HG02610 (cell line): ENCODE results near the gene SAA2.
"Not testable (repeated sequence)": the region's sequence is repeated elsewhere in the genome, so short reads cannot be mapped to it uniquely, and the experiment has no call there.

Source experiments
- ATAC-seq: cut with Tn5 transposase; IDR thresholded peaks from one replicate; pipeline ENCODE4 v1.9.1; 2021; ENCODE audit warnings: mild to moderate bottlenecking, moderate library complexity; ENCODE audit not compliant: unreplicated experiment

SAA2 gene

DNA sequence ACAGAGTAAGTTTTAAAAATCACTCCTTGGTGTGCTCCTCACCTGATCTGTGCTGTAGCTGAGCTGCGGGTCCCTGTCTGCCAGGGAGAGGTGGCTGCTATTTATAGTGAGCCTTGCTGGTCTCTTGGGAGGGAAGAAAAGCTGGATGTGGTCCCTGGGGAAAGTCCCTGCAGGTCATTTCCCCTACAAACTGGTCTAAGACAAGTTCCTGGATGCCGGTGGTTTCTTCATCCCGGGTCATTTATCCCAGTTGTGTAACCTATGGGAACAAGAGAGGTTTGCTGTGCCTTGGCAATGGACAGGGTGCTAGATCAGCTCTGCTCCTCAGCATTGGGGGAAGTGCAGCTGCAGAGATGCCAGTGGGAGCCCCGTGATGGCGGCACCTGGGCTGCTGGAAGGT is at the start of gene SAA2:
SAA2 (minus strand) TSS at position 108 of the 400 bp plus-strand sequence. CDS start 657 bp downstream, outside the sequence.
- no peak for ATAC-seq

- no peak for ATAC-seq
These were observed 46.8 kb upstream of the SAA2 start for GRCh38 chr11:18295316-18295715.

DNA sequence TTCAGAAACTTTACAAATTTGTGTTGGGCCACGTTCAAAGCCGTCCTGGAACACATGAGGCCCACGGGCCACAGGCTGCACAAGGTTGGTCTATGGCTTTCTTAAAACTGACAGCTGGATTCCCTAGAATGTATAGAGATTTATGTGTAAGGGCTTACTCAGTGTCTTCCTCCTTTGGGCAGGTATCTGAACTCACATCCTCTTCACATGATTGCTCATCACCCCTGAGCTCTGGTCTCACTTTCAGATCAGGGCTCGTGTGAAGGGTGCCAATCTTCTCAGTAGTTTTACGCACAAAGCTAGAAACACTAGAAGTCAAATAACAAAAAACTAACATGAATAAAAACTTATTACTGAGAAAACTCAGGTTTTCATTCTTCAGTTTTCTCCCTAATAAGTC is 46.4 kb upstream of the SAA2 start:
- peak; percentile 80 for ATAC-seq

- no peak for ATAC-seq
These were observed 40.4 kb upstream of the SAA2 start for GRCh38 chr11:18288911-18289310.

DNA sequence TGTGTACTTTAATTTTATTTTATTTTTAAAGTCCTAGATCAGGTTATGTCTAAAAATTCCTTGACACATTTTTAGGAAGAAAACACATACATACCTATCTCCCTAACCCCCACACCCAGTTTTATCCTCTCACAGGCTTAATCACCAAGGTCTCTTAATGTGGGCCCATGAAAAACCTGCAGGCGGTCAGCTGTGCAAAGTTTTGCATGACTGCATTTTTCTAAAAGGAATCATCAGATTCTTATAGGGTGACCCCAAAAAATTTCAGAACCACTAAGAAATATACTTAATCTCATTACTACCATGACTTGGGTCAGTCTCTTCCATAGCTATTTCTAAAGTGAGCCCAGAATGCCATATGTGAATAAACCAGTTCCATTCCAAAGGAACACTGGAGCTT is 37.4 kb upstream of the SAA2 start:
- no peak for ATAC-seq

GRCh38 chr11:18282626-18283025 is 34.2 kb upstream of the SAA2 start:
- no peak for ATAC-seq

GRCh38 chr11:18280438-18281045 is 32.1 kb upstream of the SAA2 start:
- peak; percentile 89 for ATAC-seq

DNA sequence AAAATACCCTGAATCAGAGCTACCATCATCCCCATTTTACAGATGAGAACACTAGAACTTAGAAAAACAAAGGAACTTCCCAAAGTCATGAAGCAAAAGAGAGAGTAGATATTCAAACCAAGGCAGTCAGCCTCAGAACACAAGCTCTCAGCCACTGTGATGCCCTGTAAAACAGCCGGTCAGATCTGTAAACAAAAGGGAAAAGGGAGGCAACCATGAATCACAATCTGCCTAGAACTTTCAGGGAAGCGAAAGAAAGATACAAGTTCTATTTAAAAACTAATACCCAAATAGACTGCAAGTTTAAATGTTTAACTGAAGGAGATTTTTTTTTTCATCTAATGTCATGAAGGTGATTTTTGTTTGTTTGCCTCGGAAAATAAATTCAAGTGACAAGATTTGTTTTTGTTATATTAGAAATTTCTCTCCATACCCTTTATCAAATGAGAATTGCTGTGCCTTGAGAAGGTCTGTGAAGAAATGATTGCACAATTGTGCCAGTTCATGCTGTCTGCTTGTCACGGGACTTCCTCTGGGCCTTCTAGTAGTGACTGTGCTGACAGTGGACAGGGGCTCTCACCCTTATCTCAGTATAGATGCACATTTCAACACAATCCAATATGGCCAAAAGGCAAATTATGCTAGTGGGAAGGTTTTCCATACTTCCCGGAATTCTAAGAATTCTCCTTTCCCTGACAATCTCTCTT is 29.2 kb upstream of the SAA2 start:
- ATAC-seq: no peak

DNA sequence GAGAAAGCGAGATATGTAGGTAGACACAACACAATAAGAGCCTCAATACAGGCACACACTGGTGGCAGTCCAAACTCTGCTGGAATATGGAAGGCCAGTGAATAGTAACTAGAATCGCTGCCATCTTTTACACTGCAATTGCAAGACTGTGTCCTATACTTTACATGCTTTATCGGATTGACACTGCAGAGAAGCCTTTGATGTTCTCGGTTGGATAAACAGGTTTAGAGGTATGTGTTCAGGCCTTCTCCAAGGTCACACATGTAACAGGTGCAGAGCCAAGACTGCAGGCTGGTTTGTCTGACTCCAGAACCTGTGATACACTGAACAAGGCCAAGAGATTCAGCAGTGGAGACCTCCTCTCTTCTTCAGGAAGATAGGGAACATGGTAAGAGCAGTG is 22.7 kb upstream of the SAA2 start:
- ATAC-seq: no peak

GRCh38 chr11:18270102-18270501 is 21.6 kb upstream of the SAA2 start:
- ATAC-seq: no peak

DNA sequence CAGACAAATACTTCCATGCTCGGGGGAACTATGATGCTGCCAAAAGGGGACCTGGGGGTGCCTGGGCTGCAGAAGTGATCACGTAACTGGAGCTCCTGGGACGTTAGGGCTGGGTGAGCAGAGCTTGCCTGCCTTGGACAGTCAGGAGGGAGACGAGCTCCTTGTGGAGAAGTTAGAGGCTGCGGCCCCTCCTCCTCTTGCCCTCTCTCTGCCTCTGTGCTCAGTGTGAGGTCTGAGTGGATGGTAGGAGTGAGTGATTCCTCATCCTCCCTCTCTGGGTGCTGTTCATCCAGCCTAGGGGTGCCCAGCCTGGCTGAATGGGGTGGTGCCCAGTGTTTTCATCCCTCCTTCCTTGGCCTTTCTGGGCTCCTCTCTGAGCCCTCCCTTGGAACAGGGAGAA is 20.8 kb upstream of the SAA2 start:
- ATAC-seq: not testable (repeated sequence)

GRCh38 chr11:18267335-18268133 is 19.1 kb upstream of the SAA2 start:
- ATAC-seq: peak; percentile 64

- no peak for ATAC-seq
These were observed 17.5 kb upstream of the SAA2 start, which contains the start of gene SAA1 for GRCh38 chr11:18265949-18266348. Gene SAA1, plus strand, starts transcription at chr11:18266264. Its CDS starts 624 bp downstream, at chr11:18266888.

DNA sequence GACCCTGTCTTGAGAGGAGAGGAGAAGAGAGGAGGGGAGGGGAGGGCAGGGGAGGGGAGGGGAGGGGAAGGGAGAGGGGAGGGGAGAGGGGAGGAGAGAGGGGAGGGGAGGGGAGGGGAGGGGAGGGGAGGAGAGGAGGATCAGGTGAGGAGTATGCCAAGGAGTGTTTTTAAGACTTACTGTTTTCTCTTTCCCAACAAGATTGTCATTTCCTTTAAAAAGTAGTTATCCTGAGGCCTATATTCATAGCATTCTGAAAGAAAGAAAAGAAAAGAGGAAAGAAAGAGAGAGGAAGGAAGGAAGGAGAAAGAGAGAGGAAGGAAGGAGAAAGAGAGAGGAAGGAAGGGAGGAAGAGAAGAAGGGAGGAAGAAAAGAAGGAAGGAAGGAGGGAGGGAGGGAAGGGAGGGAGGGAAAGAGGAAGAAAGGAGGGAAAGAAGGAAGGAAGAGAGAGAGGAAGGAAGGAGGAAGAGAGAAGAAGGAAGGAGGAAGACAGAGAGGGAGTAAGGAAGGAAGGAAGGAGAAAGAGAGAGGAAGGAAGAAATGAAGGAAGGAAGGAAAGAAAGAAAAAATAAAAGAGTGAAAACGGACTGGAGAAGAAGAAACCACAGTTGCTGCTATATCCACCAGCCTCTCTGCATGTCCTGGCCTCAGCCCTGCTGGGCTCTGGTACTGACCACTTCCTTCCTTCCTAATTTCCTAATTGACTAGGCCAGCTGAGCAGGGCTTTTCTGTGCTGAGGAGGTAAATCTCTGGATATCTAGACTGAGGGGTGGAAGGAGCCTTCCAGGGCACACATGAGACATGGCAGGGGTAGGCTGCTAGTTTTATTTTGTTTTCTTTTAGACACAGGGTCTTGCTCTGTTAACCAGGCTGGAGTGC is 16.4 kb upstream of the SAA2 start:
- ATAC-seq: no peak

GRCh38 chr11:18264035-18264434 is 15.6 kb upstream of the SAA2 start:
- peak; percentile 41 for ATAC-seq

DNA sequence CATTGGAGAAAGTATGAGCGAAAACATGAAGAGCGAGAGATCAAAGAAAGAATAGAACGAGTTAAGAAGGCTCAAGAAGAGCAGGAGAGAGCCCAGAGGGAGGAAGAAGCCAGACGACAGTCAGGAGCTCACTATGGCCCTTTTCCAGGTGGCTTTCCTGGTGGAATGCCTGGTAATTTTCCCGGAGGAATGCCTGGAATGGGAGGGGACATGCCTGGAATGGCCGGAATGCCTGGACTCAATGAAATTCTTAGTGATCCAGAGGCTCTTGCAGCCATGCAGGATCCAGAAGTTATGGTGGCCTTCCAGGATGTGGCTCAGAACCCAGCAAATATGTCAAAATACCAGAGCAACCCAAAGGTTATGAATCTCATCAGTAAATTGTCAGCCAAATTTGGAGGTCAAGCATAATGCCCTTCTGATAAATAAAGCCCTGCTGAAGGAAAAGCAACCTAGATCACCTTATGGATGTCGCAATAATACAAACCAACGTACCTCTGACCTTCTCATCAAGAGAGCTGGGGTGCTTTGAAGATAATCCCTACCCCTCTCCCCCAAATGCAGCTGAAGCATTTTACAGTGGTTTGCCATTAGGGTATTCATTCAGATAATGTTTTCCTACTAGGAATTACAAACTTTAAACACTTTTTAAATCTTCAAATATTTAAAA is 14.3 kb upstream of the SAA2 start:
- ATAC-seq: not testable (repeated sequence)

DNA sequence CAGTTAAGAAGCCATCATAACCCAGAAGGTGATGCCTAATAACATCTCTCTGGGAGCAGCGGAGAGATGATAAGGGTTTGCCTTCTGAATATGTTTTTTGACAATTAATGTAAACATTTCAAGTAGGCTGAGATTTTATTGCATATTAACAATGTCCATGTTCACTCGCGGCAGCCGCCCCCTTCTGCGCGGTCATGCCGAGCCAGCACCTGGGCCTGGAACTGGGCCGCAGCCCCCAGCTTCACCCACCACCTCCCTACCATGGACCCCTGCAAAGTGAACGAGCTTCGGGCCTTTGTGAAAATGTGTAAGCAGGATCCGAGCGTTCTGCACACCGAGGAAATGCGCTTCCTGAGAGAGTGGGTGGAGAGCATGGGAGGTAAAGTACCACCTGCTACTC is 13.3 kb upstream of the SAA2 start:
- no peak for ATAC-seq

- no peak for ATAC-seq
These were observed 10.8 kb upstream of the SAA2 start for GRCh38 chr11:18259259-18259658.

- ATAC-seq: no peak
These were observed 6.4 kb upstream of the SAA2 start for GRCh38 chr11:18254781-18255361.

DNA sequence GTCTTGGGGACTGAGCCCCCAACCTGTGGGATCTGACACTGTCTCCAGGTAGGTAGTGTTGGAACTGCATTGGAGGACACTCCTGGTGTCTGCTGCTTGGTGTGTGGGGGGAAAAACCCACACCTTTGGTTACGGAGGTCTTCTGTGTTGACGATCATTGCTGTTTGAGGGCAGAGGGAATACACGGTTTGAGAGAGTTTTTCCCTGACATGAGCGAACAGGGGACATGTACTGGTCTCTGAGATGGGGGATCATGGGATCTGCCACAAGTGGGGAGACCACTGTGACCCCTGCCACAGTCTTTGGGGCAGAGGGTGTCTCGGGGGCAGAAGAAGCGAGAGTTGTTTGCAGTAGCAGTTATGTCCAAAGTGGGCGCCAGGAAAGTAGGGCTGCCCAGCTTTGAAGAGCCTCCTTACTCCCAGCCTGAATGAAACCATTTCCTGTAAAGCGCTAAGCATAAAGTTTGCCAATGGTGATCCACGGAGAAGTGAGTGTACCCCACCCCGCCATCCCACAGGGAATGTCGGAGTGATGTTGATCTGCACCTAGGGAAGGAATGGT is 5.4 kb upstream of the SAA2 start:
- ATAC-seq: no peak
